BJ (cell line): ENCODE results near the gene AMIGO1. TPM values are rescaled to one million over a fixed set of nuclear protein-coding genes. Genes with fewer than 3 reads are reported as not detected.

ENCODE experiments used
- CTCF ChIA-PET: fragments of 350-600 bp; formaldehyde crosslinking; extraction: SDS; loops from one replicate; lab custom pipeline; 2021; ENCODE audit warnings: antibody characterized with exemption, inconsistent platforms; lab: Yijun Ruan, JAX
- POLR2A ChIA-PET: fragments of 300-600 bp; sonication (Branson Sonifier 250); formaldehyde crosslinking; extraction: SDS; loops from one replicate; lab custom pipeline; 2021; ENCODE audit warnings: antibody characterized with exemption; lab: Charles Lee
- DNase-seq: peaks from one replicate; pipeline ENCODE4 v3.0.0-alpha.2; 2011; ENCODE audit warnings: low read depth
- H3K27me3 ChIP-seq: 2 replicates; pipeline ENCODE4 v1.6.0; 2011; ENCODE audit warnings: low read length; ENCODE audit not compliant: control insufficient read depth, insufficient read depth
- H3K36me3 ChIP-seq: 2 replicates; pipeline ENCODE4 v1.5.1; 2011; ENCODE audit warnings: low read length; ENCODE audit not compliant: control insufficient read depth, insufficient read depth
- H3K4me3 ChIP-seq: 2 replicates; pipeline ENCODE4 v1.5.1; 2011; ENCODE audit warnings: low read depth, mild to moderate bottlenecking, control low read depth, low read length
- CTCF ChIP-seq: IDR thresholded peaks from 2 replicates; pipeline ENCODE4 v1.5.1; 2011; ENCODE audit warnings: low read depth, mild to moderate bottlenecking, control low read depth, inconsistent platforms, low read length, moderate library complexity; ENCODE audit not compliant: insufficient read depth
- polyA plus RNA-seq: library from polyadenylated mRNA; depleted of rRNA; stranded (reverse); fragments of >200 nt; gene quantifications from 2 replicates; pipeline ENCODE4 v1.2.3, GENCODE V29; 2011

Gene AMIGO1
- polyA plus RNA-seq, 1 experiment: 3.4 TPM

GRCh38 chr1:109531826-109532364 is 22.4 kb upstream of the AMIGO1 start:
- Histone ChIP-seq H3K27me3 (no peaks in the 10 kb centered on the region; the same call in 1 of the 2 replicates), H3K36me3 (no peaks in the 10 kb centered on the region), H3K4me3 (no peak overlapping the region)
- CTCF ChIA-PET: interaction anchor here (0.6 to 26.3 kb wide), 51 partner anchors 9 to 473 kb away, joined by 3 to 1371 read pairs (median 5); partner anchors contain the start of genes AHCYL1, AMIGO1, AMPD2 and ATXN7L2
- no peak for DNase-seq
- no peak for TF ChIP-seq CTCF
- POLR2A ChIA-PET: no interaction called here

- H3K27me3 ChIP-seq: no peaks in the 10 kb centered on the region; the same call in 1 of the 2 replicates
- no peak overlapping the region for H3K4me3 ChIP-seq
- ChIA-PET POLR2A (no interaction called here), CTCF (interaction anchor here (0.6 to 26.3 kb wide), 34 partner anchors 9 to 474 kb away, joined by 3 to 1371 read pairs (median 6); partner anchors contain the start of genes AMIGO1, ATXN7L2, CYB561D1 and GNAI3)
- DNase-seq: no peak
- TF ChIP-seq CTCF: no peak
- H3K36me3 ChIP-seq: no peaks in the 10 kb centered on the region
Measured at GRCh38 chr1:109531380-109531779, 21.9 kb upstream of the AMIGO1 start.

GRCh38 chr1:109530457-109531087 is 21.0 kb upstream of the AMIGO1 start:
- CTCF ChIA-PET: interaction anchor here (0.8 to 26.3 kb wide), 12 partner anchors 9 to 253 kb away, joined by 3 to 1371 read pairs (median 5); partner anchors contain the start of genes AMIGO1, ATXN7L2, CYB561D1 and GPR61
- no peak for TF ChIP-seq CTCF
- Histone ChIP-seq H3K27me3 (no peaks in the 10 kb centered on the region), H3K4me3 (no peak overlapping the region), H3K36me3 (no peaks in the 10 kb centered on the region)
- POLR2A ChIA-PET: no interaction called here
- no peak for DNase-seq

GRCh38 chr1:109529881-109530456 is 20.4 kb upstream of the AMIGO1 start:
- no peak for TF ChIP-seq CTCF
- no peak overlapping the region for H3K4me3 ChIP-seq
- POLR2A ChIA-PET: no interaction called here
- DNase-seq: no peak
- H3K36me3 ChIP-seq: no peaks in the 10 kb centered on the region
- CTCF ChIA-PET: interaction anchor here (0.8 to 26.3 kb wide), 13 partner anchors 8 to 266 kb away, joined by 3 to 1371 read pairs (median 5); partner anchors contain the start of genes AMIGO1, ATXN7L2, CYB561D1 and GPR61
- no peaks in the 10 kb centered on the region for H3K27me3 ChIP-seq

GRCh38 chr1:109528712-109529111 is 19.2 kb upstream of the AMIGO1 start:
- Histone ChIP-seq H3K36me3 (no peaks in the 10 kb centered on the region), H3K4me3 (no peak overlapping the region), H3K27me3 (no peaks in the 10 kb centered on the region)
- DNase-seq: no peak
- ChIA-PET CTCF (interaction anchor here (1.1 to 26.3 kb wide), 5 partner anchors 9 to 265 kb away, joined by 3 to 1371 read pairs (median 4); partner anchors contain the start of genes AMIGO1, ATXN7L2, CYB561D1 and SYPL2), POLR2A (interaction anchor here (0.5 kb wide), 1 partner anchor 95 kb away, joined by 3 read pairs; no protein-coding TSS in a partner anchor)
- TF ChIP-seq CTCF: no peak
